HG02571 (cell line): ENCODE data around the gene PDZD11.
A peak's percentile ranks its signal among the peaks of the same experiment; 100 is the strongest.
"Not testable (repeated sequence)": the region's sequence is repeated elsewhere in the genome, so short reads cannot be mapped to it uniquely, and the experiment has no call there.

ENCODE experiments used
- ATAC-seq: cut with Tn5 transposase; IDR thresholded peaks from one replicate; pipeline ENCODE4 v1.9.1; 2021; ENCODE audit warnings: mild to moderate bottlenecking, moderate library complexity; ENCODE audit not compliant: unreplicated experiment

Gene PDZD11

GRCh38 chrX:70289793-70290770 is at the start of gene PDZD11, which contains the start of gene KIF4A:
TSS of gene PDZD11 (minus strand) at chrX:70289927. CDS start at chrX:70289341, 586 bp downstream.
TSS of gene KIF4A (plus strand) at chrX:70290104. CDS start at chrX:70290459, 355 bp downstream.
- ATAC-seq: peak; percentile 95

- ATAC-seq: no peak
Measured at GRCh38 chrX:70338290-70338689, 48.6 kb upstream of the PDZD11 start.

GRCh38 chrX:70336767-70337166 is 47.0 kb upstream of the PDZD11 start:
- ATAC-seq: peak; percentile 99

GRCh38 chrX:70332600-70332999 is 42.9 kb upstream of the PDZD11 start:
- ATAC-seq: no peak

GRCh38 chrX:70331161-70331560 is 41.4 kb upstream of the PDZD11 start:
- ATAC-seq: no peak

GRCh38 chrX:70324326-70324725 is 34.6 kb upstream of the PDZD11 start:
- no peak for ATAC-seq

- ATAC-seq: not testable (repeated sequence)
Measured at GRCh38 chrX:70323628-70324027, 33.9 kb upstream of the PDZD11 start.

- no peak for ATAC-seq
Measured at GRCh38 chrX:70322784-70323183, 33.1 kb upstream of the PDZD11 start.

GRCh38 chrX:70313503-70313902 is 23.8 kb upstream of the PDZD11 start:
- no peak for ATAC-seq

- ATAC-seq: no peak
Measured at GRCh38 chrX:70301716-70302115, 12.0 kb upstream of the PDZD11 start.

- no peak for ATAC-seq
Measured at GRCh38 chrX:70293621-70294020, 3.9 kb upstream of the PDZD11 start.

GRCh38 chrX:70292788-70293187 is 3.1 kb upstream of the PDZD11 start:
- no peak for ATAC-seq

GRCh38 chrX:70289168-70289792 is 447 bp downstream of the PDZD11 start:
- ATAC-seq: no peak

GRCh38 chrX:70281951-70282350 is 7.8 kb downstream of the PDZD11 start, which contains the start of gene RAB41:
TSS of gene RAB41 (plus strand) at chrX:70282172. CDS start at chrX:70282218, 46 bp downstream.
- no peak for ATAC-seq

- ATAC-seq: no peak
Measured at GRCh38 chrX:70280573-70280972, 9.2 kb downstream of the PDZD11 start.

- no peak for ATAC-seq
Measured at GRCh38 chrX:70279081-70279480, 10.6 kb downstream of the PDZD11 start.

GRCh38 chrX:70274029-70274428 is 15.7 kb downstream of the PDZD11 start:
- not testable (repeated sequence) for ATAC-seq

- ATAC-seq: no peak
Measured at GRCh38 chrX:70268034-70268433, 21.7 kb downstream of the PDZD11 start, which contains the start of gene ARR3. TSS of gene ARR3 (plus strand) at chrX:70268334. CDS start at chrX:70269386, 1,052 bp downstream.

- no peak for ATAC-seq
Measured at GRCh38 chrX:70264784-70265183, 24.9 kb downstream of the PDZD11 start.

- ATAC-seq: no peak
Measured at GRCh38 chrX:70262952-70263567, 26.7 kb downstream of the PDZD11 start.

- ATAC-seq: no peak
Measured at GRCh38 chrX:70260104-70260503, 29.6 kb downstream of the PDZD11 start, which contains the start of gene P2RY4. TSS of gene P2RY4 (minus strand) at chrX:70260204. CDS start at chrX:70259624, 580 bp downstream.
